Hepatocyte (in vitro differentiated cells): Measurements from ENCODE around the gene MYO1A.

Source experiments
- EZH2 ChIP-seq: fragments of 200-600 bp; sonication (generic); IDR thresholded peaks from 2 replicates; pipeline ENCODE4 v1.6.1; 2016; ENCODE audit warnings: antibody characterized with exemption, mild to moderate bottlenecking, borderline replicate concordance
- EZH2phosphoT487 ChIP-seq: fragments of 200-600 bp; sonication (generic); IDR thresholded peaks from one replicate; pipeline ENCODE4 v1.6.1; 2018; ENCODE audit warnings: antibody characterized with exemption, mild to moderate bottlenecking, low read depth, moderate library complexity; ENCODE audit not compliant: unreplicated experiment, severe bottlenecking
- TF ChIP-seq, protein P1 (sequence below): fragments of 200-600 bp; sonication (generic); IDR thresholded peaks from 2 replicates; pipeline ENCODE4 v1.5.1; 2016; ENCODE audit warnings: antibody characterized with exemption, mild to moderate bottlenecking; ENCODE audit not compliant: poor library complexity

GRCh38 chr12:57004651-57005050, 45.3 kb downstream of the MYO1A start:
- TF ChIP-seq, protein P1, sequence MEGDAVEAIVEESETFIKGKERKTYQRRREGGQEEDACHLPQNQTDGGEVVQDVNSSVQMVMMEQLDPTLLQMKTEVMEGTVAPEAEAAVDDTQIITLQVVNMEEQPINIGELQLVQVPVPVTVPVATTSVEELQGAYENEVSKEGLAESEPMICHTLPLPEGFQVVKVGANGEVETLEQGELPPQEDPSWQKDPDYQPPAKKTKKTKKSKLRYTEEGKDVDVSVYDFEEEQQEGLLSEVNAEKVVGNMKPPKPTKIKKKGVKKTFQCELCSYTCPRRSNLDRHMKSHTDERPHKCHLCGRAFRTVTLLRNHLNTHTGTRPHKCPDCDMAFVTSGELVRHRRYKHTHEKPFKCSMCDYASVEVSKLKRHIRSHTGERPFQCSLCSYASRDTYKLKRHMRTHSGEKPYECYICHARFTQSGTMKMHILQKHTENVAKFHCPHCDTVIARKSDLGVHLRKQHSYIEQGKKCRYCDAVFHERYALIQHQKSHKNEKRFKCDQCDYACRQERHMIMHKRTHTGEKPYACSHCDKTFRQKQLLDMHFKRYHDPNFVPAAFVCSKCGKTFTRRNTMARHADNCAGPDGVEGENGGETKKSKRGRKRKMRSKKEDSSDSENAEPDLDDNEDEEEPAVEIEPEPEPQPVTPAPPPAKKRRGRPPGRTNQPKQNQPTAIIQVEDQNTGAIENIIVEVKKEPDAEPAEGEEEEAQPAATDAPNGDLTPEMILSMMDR = no peak
- TF ChIP-seq EZH2 = no peak
- TF ChIP-seq EZH2phosphoT487 = no peak
